ENCODE measurements around the gene BAHCC1. TPM values are rescaled to one million over a fixed set of nuclear protein-coding genes. Genes with fewer than 3 reads are reported as not detected.

BAHCC1 gene
- total RNA-seq, 1 donor, result 11.2 TPM

- Histone ChIP-seq H3K4me2 (ENCODE audit: insufficient read depth, low read length) (peak overlapping the region; percentile 87), H4K20me1 (ENCODE audit: insufficient read depth, low read length) (peaks cover 55% of the 10 kb centered on the region), H2AFZ (ENCODE audit: low read length) (no peak overlapping the region), H3K27me3 (ENCODE audit: insufficient read depth, low read length) (no peaks in the 10 kb centered on the region), H3K27ac (ENCODE audit: low read depth, low read length) (peak overlapping the region; percentile 63), H3K4me1 (ENCODE audit: insufficient read depth, low read length) (peaks cover 42% of the 10 kb centered on the region), H3K36me3 (ENCODE audit: insufficient read depth, low read length) (peaks cover 34% of the 10 kb centered on the region), H3K9me3 (ENCODE audit: low read depth, low read length) (no peaks in the 10 kb centered on the region), H3K4me3 (ENCODE audit: insufficient read depth, low read length) (peak overlapping the region; percentile 74), H3K79me2 (ENCODE audit: insufficient read depth, low read length) (peaks cover 77% of the 10 kb centered on the region)
- DNase-seq (ENCODE audit: insufficient read length, low spot score, missing footprints), result peak; percentile 95
- TF ChIP-seq CTCF (IDR thresholded peaks at IDR 0.05; ENCODE audit: extremely low read depth, low read depth, low read length), result no peak
Observed at GRCh38 chr17:81513753-81514488, 118.7 kb downstream of the BAHCC1 start.

- no peak for TF ChIP-seq CTCF (IDR thresholded peaks at IDR 0.05; ENCODE audit: extremely low read depth, low read depth, low read length)
- H3K9me3 ChIP-seq (ENCODE audit: low read depth, low read length), result no peaks in the 10 kb centered on the region
- DNase-seq (ENCODE audit: insufficient read length, low spot score, missing footprints), result peak; percentile 92
- H3K27ac ChIP-seq (ENCODE audit: low read depth, low read length), result peak overlapping the region; percentile 63
- peaks cover 29% of the 10 kb centered on the region for H3K36me3 ChIP-seq (ENCODE audit: insufficient read depth, low read length)
- H3K4me1 ChIP-seq (ENCODE audit: insufficient read depth, low read length), result peaks cover 44% of the 10 kb centered on the region
- H3K4me2 ChIP-seq (ENCODE audit: insufficient read depth, low read length), result peak overlapping the region; percentile 87
- H3K4me3 ChIP-seq (ENCODE audit: insufficient read depth, low read length), result peak overlapping the region; percentile 74
- H3K79me2 ChIP-seq (ENCODE audit: insufficient read depth, low read length), result peaks cover 74% of the 10 kb centered on the region
- no peak overlapping the region for H2AFZ ChIP-seq (ENCODE audit: low read length)
- H3K27me3 ChIP-seq (ENCODE audit: insufficient read depth, low read length), result no peaks in the 10 kb centered on the region
- peaks cover 50% of the 10 kb centered on the region for H4K20me1 ChIP-seq (ENCODE audit: insufficient read depth, low read length)
Observed at GRCh38 chr17:81514489-81514738, 119.2 kb downstream of the BAHCC1 start.

GRCh38 chr17:81514739-81515529 is 119.7 kb downstream of the BAHCC1 start:
- Histone ChIP-seq H3K27me3 (ENCODE audit: insufficient read depth, low read length) (no peaks in the 10 kb centered on the region), H3K4me2 (ENCODE audit: insufficient read depth, low read length) (peak overlapping the region; percentile 87), H3K4me1 (ENCODE audit: insufficient read depth, low read length) (peaks cover 44% of the 10 kb centered on the region), H3K79me2 (ENCODE audit: insufficient read depth, low read length) (peaks cover 69% of the 10 kb centered on the region), H3K9me3 (ENCODE audit: low read depth, low read length) (no peaks in the 10 kb centered on the region), H3K4me3 (ENCODE audit: insufficient read depth, low read length) (peak overlapping the region; percentile 74), H2AFZ (ENCODE audit: low read length) (no peak overlapping the region), H3K27ac (ENCODE audit: low read depth, low read length) (peak overlapping the region; percentile 19), H4K20me1 (ENCODE audit: insufficient read depth, low read length) (peaks cover 50% of the 10 kb centered on the region), H3K36me3 (ENCODE audit: insufficient read depth, low read length) (peaks cover 24% of the 10 kb centered on the region)
- DNase-seq (ENCODE audit: insufficient read length, low spot score, missing footprints), result peak; percentile 98
- TF ChIP-seq CTCF (IDR thresholded peaks at IDR 0.05; ENCODE audit: extremely low read depth, low read depth, low read length), result no peak

- TF ChIP-seq CTCF (IDR thresholded peaks at IDR 0.05; ENCODE audit: extremely low read depth, low read depth, low read length), result no peak
- DNase-seq (ENCODE audit: insufficient read length, low spot score, missing footprints), result no peak
- Histone ChIP-seq H3K4me1 (ENCODE audit: insufficient read depth, low read length) (peaks cover 44% of the 10 kb centered on the region), H3K79me2 (ENCODE audit: insufficient read depth, low read length) (peaks cover 62% of the 10 kb centered on the region), H4K20me1 (ENCODE audit: insufficient read depth, low read length) (peaks cover 50% of the 10 kb centered on the region), H3K27ac (ENCODE audit: low read depth, low read length) (peak overlapping the region; percentile 19), H2AFZ (ENCODE audit: low read length) (no peak overlapping the region), H3K36me3 (ENCODE audit: insufficient read depth, low read length) (peaks cover 18% of the 10 kb centered on the region), H3K4me2 (ENCODE audit: insufficient read depth, low read length) (peak overlapping the region; percentile 87), H3K27me3 (ENCODE audit: insufficient read depth, low read length) (no peaks in the 10 kb centered on the region), H3K4me3 (ENCODE audit: insufficient read depth, low read length) (peak overlapping the region; percentile 74), H3K9me3 (ENCODE audit: low read depth, low read length) (no peaks in the 10 kb centered on the region)
Observed at GRCh38 chr17:81515530-81516041, 120.3 kb downstream of the BAHCC1 start.

Data from osteoblast (primary cell).